Muscle layer of colon (tissue), 2 donors: ENCODE results near the gene INPPL1.

Source experiments
- H3K27ac ChIP-seq: one replicate; pipeline ENCODE4 v1.7.0; 2013; ENCODE audit warnings: low read depth, mild to moderate bottlenecking, low read length, moderate library complexity
- H3K27me3 ChIP-seq, 2 donors: one replicate each; pipeline ENCODE4 v1.7.0; 2013; ENCODE audit warnings: low read length in 2 of 2, mild to moderate bottlenecking in 2 of 2; ENCODE audit not compliant: insufficient read depth in 2 of 2, control insufficient read depth in 1 of 2
- H3K36me3 ChIP-seq: one replicate; pipeline ENCODE4 v1.7.0; 2013; ENCODE audit warnings: mild to moderate bottlenecking, low read length; ENCODE audit not compliant: insufficient read depth
- H3K4me1 ChIP-seq: one replicate; pipeline ENCODE4 v1.7.0; 2013; ENCODE audit warnings: mild to moderate bottlenecking, low read length; ENCODE audit not compliant: insufficient read depth
- H3K4me3 ChIP-seq, 2 donors: one replicate each; pipeline ENCODE4 v1.7.0; 2013; ENCODE audit warnings: low read length in 2 of 2, low read depth in 1 of 2, mild to moderate bottlenecking in 1 of 2, moderate library complexity in 1 of 2
- H3K9ac ChIP-seq: one replicate; pipeline ENCODE4 v1.7.0; 2013; ENCODE audit warnings: low read length
- H3K9me3 ChIP-seq: one replicate; pipeline ENCODE4 v1.7.0; 2013; ENCODE audit warnings: mild to moderate bottlenecking, low read length
- donor health status: abdominal sarcoma.
- donor health status: Adenocarcinoma of cecum.

Gene INPPL1

GRCh38 chr11:72242141-72242540 lies 17.6 kb downstream of the INPPL1 start:
- no peaks in the 10 kb centered on the region for H3K9me3 ChIP-seq
- H3K9ac ChIP-seq, result no peak overlapping the region
- peaks cover 33% of the 10 kb centered on the region for H3K4me1 ChIP-seq
- no peak overlapping the region for H3K4me3 ChIP-seq
- H3K36me3 ChIP-seq, result peaks cover 6% of the 10 kb centered on the region
- peaks cover 40 to 59% of the 10 kb centered on the region in 2 donors for H3K27me3 ChIP-seq
- no peak overlapping the region for H3K27ac ChIP-seq

GRCh38 chr11:72243173-72244059 lies 18.8 kb downstream of the INPPL1 start:
- Histone ChIP-seq H3K4me3 (no peak overlapping the region), H3K36me3 (no peaks in the 10 kb centered on the region), H3K4me1 (peaks cover 21% of the 10 kb centered on the region), H3K27me3 (peaks cover 40 to 61% of the 10 kb centered on the region in 2 donors), H3K9me3 (no peaks in the 10 kb centered on the region), H3K9ac (no peak overlapping the region), H3K27ac (no peak overlapping the region)

- H3K4me3 ChIP-seq, result no peak within 1 kb of the TSS
- no peaks in the 10 kb centered on the region for H3K9me3 ChIP-seq
- H3K27ac ChIP-seq, result no peak within 1 kb of the TSS
- H3K27me3 ChIP-seq, result peaks cover 40 to 61% of the 10 kb centered on the region in 2 donors
- no peak within 1 kb of the TSS for H3K9ac ChIP-seq
- H3K36me3 ChIP-seq, result no peaks in the 10 kb centered on the region
- H3K4me1 ChIP-seq, result peaks cover 15% of the 10 kb centered on the region
Measured at GRCh38 chr11:72244060-72244360, 19.4 kb downstream of the INPPL1 start, which contains the start of gene PHOX2A. TSS of gene PHOX2A (minus strand) at chr11:72244176. CDS start at chr11:72244004, 172 bp downstream.

GRCh38 chr11:72244361-72245262 lies 20.0 kb downstream of the INPPL1 start:
- H3K4me3 ChIP-seq, result no peak overlapping the region
- H3K36me3 ChIP-seq, result no peaks in the 10 kb centered on the region
- no peak overlapping the region for H3K9ac ChIP-seq
- no peak overlapping the region for H3K27ac ChIP-seq
- H3K27me3 ChIP-seq, result peaks cover 40 to 61% of the 10 kb centered on the region in 2 donors
- H3K9me3 ChIP-seq, result no peaks in the 10 kb centered on the region
- H3K4me1 ChIP-seq, result peaks cover 9% of the 10 kb centered on the region

GRCh38 chr11:72245263-72245816 lies 20.8 kb downstream of the INPPL1 start:
- Histone ChIP-seq H3K27me3 (peaks cover 40 to 61% of the 10 kb centered on the region in 2 donors), H3K9me3 (no peaks in the 10 kb centered on the region), H3K4me1 (peaks cover 6% of the 10 kb centered on the region), H3K36me3 (no peaks in the 10 kb centered on the region), H3K4me3 (no peak overlapping the region), H3K9ac (no peak overlapping the region), H3K27ac (no peak overlapping the region)

GRCh38 chr11:72247584-72247983 lies 23.0 kb downstream of the INPPL1 start:
- no peaks in the 10 kb centered on the region for H3K4me1 ChIP-seq
- peaks cover 31 to 44% of the 10 kb centered on the region in 2 donors for H3K27me3 ChIP-seq

GRCh38 chr11:72249961-72250360 lies 25.4 kb downstream of the INPPL1 start:
- H3K4me3 ChIP-seq, result no peak overlapping the region
- H3K36me3 ChIP-seq, result no peaks in the 10 kb centered on the region
- peaks cover 15 to 20% of the 10 kb centered on the region in 2 donors for H3K27me3 ChIP-seq
- H3K9me3 ChIP-seq, result no peaks in the 10 kb centered on the region
- H3K27ac ChIP-seq, result no peak overlapping the region
- H3K9ac ChIP-seq, result no peak overlapping the region
- H3K4me1 ChIP-seq, result no peaks in the 10 kb centered on the region

More at GRCh38 chr11:72247584-72247983, 23.0 kb downstream of the INPPL1 start:
- Histone ChIP-seq H3K36me3 (no peaks in the 10 kb centered on the region), H3K9ac (no peak overlapping the region), H3K4me3 (no peak overlapping the region), H3K9me3 (no peaks in the 10 kb centered on the region), H3K27ac (no peak overlapping the region)

- H3K9me3 ChIP-seq, result no peaks in the 10 kb centered on the region
- no peaks in the 10 kb centered on the region for H3K36me3 ChIP-seq
- H3K27me3 ChIP-seq, result peaks cover 6 to 13% of the 10 kb centered on the region in 2 donors
- H3K9ac ChIP-seq, result no peak overlapping the region
- H3K27ac ChIP-seq, result no peak overlapping the region
- no peaks in the 10 kb centered on the region for H3K4me1 ChIP-seq
- no peak overlapping the region for H3K4me3 ChIP-seq
Measured at GRCh38 chr11:72250661-72251464, 26.3 kb downstream of the INPPL1 start.

- Histone ChIP-seq H3K9me3 (no peaks in the 10 kb centered on the region), H3K4me3 (no peak overlapping the region), H3K36me3 (no peaks in the 10 kb centered on the region), H3K9ac (no peak overlapping the region), H3K27ac (no peak overlapping the region), H3K27me3 (peaks cover 4 to 8% of the 10 kb centered on the region in 2 donors), H3K4me1 (no peaks in the 10 kb centered on the region)
Measured at GRCh38 chr11:72251614-72252013, 27.0 kb downstream of the INPPL1 start.

GRCh38 chr11:72253392-72253791 lies 28.8 kb downstream of the INPPL1 start:
- H3K9me3 ChIP-seq, result no peaks in the 10 kb centered on the region
- H3K36me3 ChIP-seq, result no peaks in the 10 kb centered on the region
- no peak overlapping the region for H3K4me3 ChIP-seq
- no peaks in the 10 kb centered on the region for H3K27me3 ChIP-seq
- H3K4me1 ChIP-seq, result no peaks in the 10 kb centered on the region
- no peak overlapping the region for H3K9ac ChIP-seq
- H3K27ac ChIP-seq, result no peak overlapping the region
